Activated T-helper 17 cell treated with anti-CD3 and anti-CD28 coated beads, Interleukin-2, amount 50 U/mL, for 72 hours (primary cell): Measurements from ENCODE around the gene RILPL1. TPM values are rescaled to one million over a fixed set of nuclear protein-coding genes. Genes with fewer than 3 reads are reported as not detected.

Experiments used
- ATAC-seq: fragments of 150-1000 bp; cut with Tn5 transposase; replicated peaks from 2 replicates; pipeline ENCODE4 v1.10.0; 2021; ENCODE audit warnings: mild to moderate bottlenecking, moderate library complexity
- H3K27ac Mint-ChIP-seq: one replicate; pipeline ENCODE4 v1.8.0; 2022; ENCODE audit warnings: mixed read lengths
- H3K27me3 Mint-ChIP-seq: one replicate; pipeline ENCODE4 v1.8.0; 2022; ENCODE audit warnings: mixed read lengths
- H3K36me3 Mint-ChIP-seq: one replicate; pipeline ENCODE4 v1.8.0; 2022; ENCODE audit warnings: low read depth, mild to moderate bottlenecking, mixed read lengths
- H3K4me1 Mint-ChIP-seq: one replicate; pipeline ENCODE4 v1.8.0; 2022; ENCODE audit warnings: mixed read lengths
- H3K4me3 Mint-ChIP-seq: one replicate; pipeline ENCODE4 v1.8.0; 2022; ENCODE audit warnings: mild to moderate bottlenecking, mixed read lengths
- H3K9me3 Mint-ChIP-seq: one replicate; pipeline ENCODE4 v1.8.0; 2022; ENCODE audit warnings: mixed read lengths
- total RNA-seq, 2 donors: library from RNA; stranded (reverse); gene quantifications; one replicate each; pipeline ENCODE4 v1.2.3, GENCODE V29; 2022

The RILPL1 gene
- total RNA-seq, 2 donors from 2014 or later, result 3.2 to 3.5 TPM

GRCh38 chr12:123421314-123421713 is 112.2 kb downstream of the RILPL1 start:
- ATAC-seq, result no peak
- Mint-ChIP-seq H3K27me3 (no peaks in the 10 kb centered on the region), H3K36me3 (peaks cover 93% of the 10 kb centered on the region), H3K9me3 (no peaks in the 10 kb centered on the region), H3K4me3 (no peak overlapping the region), H3K4me1 (peaks cover 4% of the 10 kb centered on the region), H3K27ac (no peak overlapping the region)

Other genes with a start within 250 kb of the RILPL1 start
- gene SBNO1, start 168.9 kb downstream of the RILPL1 start, total RNA-seq, result 10 to 100 TPM; 59.8 to 64.0 TPM
- 10 to 100 TPM; 48.9 to 67.2 TPM for gene KMT5A, start 149.6 kb downstream of the RILPL1 start, total RNA-seq
- 10 to 100 TPM; 12.3 to 12.6 TPM for gene RILPL2, start 97.0 kb downstream of the RILPL1 start, total RNA-seq
- 10 to 100 TPM; 23.5 to 31.4 TPM for gene SNRNP35, start 75.6 kb downstream of the RILPL1 start, total RNA-seq
- gene TMED2, start 50.8 kb upstream of the RILPL1 start, total RNA-seq, result 100 to 1,000 TPM; 107 to 177 TPM
- gene DDX55, start 68.4 kb upstream of the RILPL1 start, total RNA-seq, result 10 to 100 TPM; 28.8 to 51.6 TPM
- gene EIF2B1, start 100.0 kb upstream of the RILPL1 start, total RNA-seq, result 10 to 100 TPM; 51.6 to 91.4 TPM
- gene GTF2H3, start 100.1 kb upstream of the RILPL1 start, total RNA-seq, result 10 to 100 TPM; 38.3 to 67.4 TPM
- 1 to 10 TPM; 5.6 to 6.3 TPM for gene TCTN2, start 137.4 kb upstream of the RILPL1 start, total RNA-seq
- gene ATP6V0A2, start 178.6 kb upstream of the RILPL1 start, total RNA-seq, result 10 to 100 TPM; 65.8 to 70.3 TPM
- gene DNAH10, start 228.6 kb upstream of the RILPL1 start, total RNA-seq, result under 1 TPM; 0.26 to 0.30 TPM